HCT116 (cell line): Measurements from ENCODE around the gene FAM227A. TPM values are rescaled to one million over a fixed set of nuclear protein-coding genes. Genes with fewer than 3 reads are reported as not detected.

ENCODE experiments used
- ATAC-seq: fragments of 200-7000 bp; cut with Tn5 transposase; 2 replicates; pipeline ENCODE4 v1.9.1; 2020; ENCODE audit warnings: mild to moderate bottlenecking, moderate library complexity
- BruUV-seq: library from RNA; stranded (reverse); fragments of 400-500 nt; replicated peaks from 2 replicates; lab custom pipeline; 2021; lab: Mats Ljungman, UMichigan
- CTCF ChIA-PET: fragments of 300-600 bp; sonication (Branson Sonifier 250); formaldehyde crosslinking; loops from one replicate; lab custom pipeline; 2021; ENCODE audit warnings: antibody characterized with exemption; lab: Charles Lee
- POLR2A ChIA-PET: fragments of 300-600, 350-600 bp; sonication (Branson Sonifier 250); formaldehyde crosslinking; loops from one replicate; lab custom pipeline; 2021; ENCODE audit warnings: antibody characterized with exemption; lab: Charles Lee
- RAD21 ChIA-PET, 2 experiments: fragments of 300-600 bp; sonication (Branson Sonifier 250); formaldehyde crosslinking; loops; one replicate each; lab custom pipeline; 2023; ENCODE audit warnings: low total read pairs in 2 of 2; ENCODE audit not compliant: uncharacterized antibody in 2 of 2, unreplicated experiment in 2 of 2, low non-redundant PET in 1 of 2; lab: Charles Lee
- DNase-seq: peaks from one replicate; pipeline ENCODE4 v3.0.0-alpha.2; 2010; ENCODE audit warnings: low read depth, low spot score
- H2AFZ ChIP-seq: fragments of 200-600 bp; shearing (Covaris generic), sonication (generic); 2 replicates; pipeline ENCODE4 v1.6.1; 2017; ENCODE audit warnings: low read depth, mixed run types, mixed read lengths, antibody characterized with exemption, low read length; ENCODE audit not compliant: poor library complexity, severe bottlenecking
- H3K27ac ChIP-seq: 2 replicates; pipeline ENCODE4 v1.5.1; 2012; ENCODE audit warnings: low read depth, low read length
- H3K27me3 ChIP-seq: fragments of 200-600 bp; sonication (generic); 2 replicates; pipeline ENCODE4 v1.6.1; 2016; ENCODE audit warnings: mixed run types, low read length, mixed read lengths; ENCODE audit not compliant: insufficient read depth
- H3K36me3 ChIP-seq, 2 experiments: fragments of 200-500 bp in 1 of 2; fragments of 200-600 bp in 1 of 2; sonication (Bioruptor generic) in 1 of 2; sonication (generic) in 1 of 2; 2 replicates each; pipeline versions ENCODE4 v1.5.1 to v1.6.1; 2014 to 2016; ENCODE audit warnings: low read length in 2 of 2, inconsistent platforms in 1 of 2, mixed read lengths in 1 of 2, mixed run types in 1 of 2; ENCODE audit not compliant: insufficient read depth in 2 of 2, control insufficient read depth in 1 of 2
- H3K4me1 ChIP-seq, 2 experiments: fragments of 200-600 bp in 1 of 2; sonication (generic) in 1 of 2; 2 replicates each; pipeline versions ENCODE4 v1.5.1 to v1.6.1; 2012 to 2017; ENCODE audit warnings: low read length in 2 of 2, inconsistent platforms in 1 of 2, mild to moderate bottlenecking in 1 of 2, mixed read lengths in 1 of 2, mixed run types in 1 of 2, moderate library complexity in 1 of 2; ENCODE audit not compliant: insufficient read depth in 2 of 2, control insufficient read depth in 1 of 2
- H3K4me2 ChIP-seq: fragments of 200-600 bp; sonication (generic); 2 replicates; pipeline ENCODE4 v1.6.1; 2017; ENCODE audit warnings: mixed run types, low read length, mixed read lengths
- H3K4me3 ChIP-seq, 2 experiments: fragments of 200-600 bp in 1 of 2; sonication (generic) in 1 of 2; replicated peaks in 1 of 2; 2 replicates each; pipeline ENCODE4 v1.5.1; 2011 to 2016; ENCODE audit warnings: low read length in 2 of 2, control low read depth in 1 of 2, low read depth in 1 of 2, mild to moderate bottlenecking in 1 of 2, mixed read lengths in 1 of 2, mixed run types in 1 of 2
- H3K79me2 ChIP-seq: fragments of 200-600 bp; sonication (generic); 2 replicates; pipeline ENCODE4 v1.6.1; 2017; ENCODE audit warnings: mild to moderate bottlenecking, mixed run types, low read length, moderate library complexity, mixed read lengths; ENCODE audit not compliant: insufficient read depth
- H3K9ac ChIP-seq: fragments of 200-600 bp; sonication (generic); 2 replicates; pipeline ENCODE4 v1.6.1; 2016; ENCODE audit warnings: low read length, mixed read lengths
- H3K9me2 ChIP-seq: fragments of 200-600 bp; sonication (generic), shearing (Covaris generic); 2 replicates; pipeline ENCODE4 v1.6.1; 2017; ENCODE audit warnings: mixed run types, mild to moderate bottlenecking, moderate library complexity; ENCODE audit not compliant: insufficient read depth
- H3K9me3 ChIP-seq, 2 experiments: fragments of 200-500 bp in 1 of 2; fragments of 200-600 bp in 1 of 2; sonication (Bioruptor generic) in 1 of 2; sonication (generic) in 1 of 2; 2 replicates each; pipeline ENCODE4 v1.6.1; 2014 to 2017; ENCODE audit warnings: low read length in 2 of 2, mixed read lengths in 2 of 2, inconsistent platforms in 1 of 2, low read depth in 1 of 2, mild to moderate bottlenecking in 1 of 2, mixed run types in 1 of 2, moderate library complexity in 1 of 2; ENCODE audit not compliant: control insufficient read depth in 1 of 2, insufficient read depth in 1 of 2
- H4K20me1 ChIP-seq: fragments of 200-600 bp; sonication (generic), shearing (Covaris generic); 2 replicates; pipeline ENCODE4 v1.6.1; 2017; ENCODE audit warnings: mixed run types, mild to moderate bottlenecking, moderate library complexity; ENCODE audit not compliant: insufficient read depth
- CEBPB ChIP-seq: IDR thresholded peaks from 2 replicates; pipeline ENCODE4 v1.6.1; 2012; ENCODE audit warnings: low read depth
- EGR1 ChIP-seq: IDR thresholded peaks from 2 replicates; pipeline ENCODE4 v1.6.1; 2012; ENCODE audit warnings: low read depth
- ELF1 ChIP-seq: IDR thresholded peaks from 2 replicates; pipeline ENCODE4 v1.6.1; 2012; ENCODE audit warnings: low read depth, borderline replicate concordance
- EZH2 ChIP-seq: fragments of 200-600 bp; sonication (generic); IDR thresholded peaks from 2 replicates; pipeline ENCODE4 v1.6.1; 2017; ENCODE audit warnings: antibody characterized with exemption, mixed run types
- RAD21 ChIP-seq: IDR thresholded peaks from 2 replicates; pipeline ENCODE4 v1.6.1; 2012; ENCODE audit warnings: low read depth, mild to moderate bottlenecking
- REST ChIP-seq: IDR thresholded peaks from 2 replicates; pipeline ENCODE4 v1.6.1; 2012; ENCODE audit warnings: low read depth
- SIN3A ChIP-seq: IDR thresholded peaks from 2 replicates; pipeline ENCODE4 v1.6.1; 2012; ENCODE audit warnings: low read depth
- YY1 ChIP-seq: IDR thresholded peaks from 2 replicates; pipeline ENCODE4 v1.6.1; 2011; ENCODE audit warnings: low read length, low read depth, moderate library complexity, mild to moderate bottlenecking; ENCODE audit not compliant: insufficient replicate concordance; ENCODE audit errors: extremely low read depth
- ZBTB33 ChIP-seq: IDR thresholded peaks from 2 replicates; pipeline ENCODE4 v1.6.1; 2011; ENCODE audit warnings: mild to moderate bottlenecking, low read length, moderate library complexity; ENCODE audit not compliant: insufficient replicate concordance; ENCODE audit errors: extremely low read depth
- ZNF274 ChIP-seq: fragments of 200-500 bp; sonication (Bioruptor generic); IDR thresholded peaks from 2 replicates; pipeline ENCODE4 v1.6.1; 2014; ENCODE audit warnings: mild to moderate bottlenecking, low read depth, low read length, inconsistent platforms
- intact Hi-C: fragments of 100-400 bp; cut with micrococcal nuclease; formaldehyde crosslinking; loops from 2 replicates; pipeline ENCODE4 v1.10.0; 2022
- total RNA-seq: library from RNA; stranded (reverse); gene quantifications from one replicate; pipeline ENCODE4 v1.2.1, GENCODE V29; 2021; ENCODE audit not compliant: unreplicated experiment

FAM227A gene
- total RNA-seq, 1 experiment from 2014 or later = 3.9 TPM

GRCh38 chr22:38629108-38629507 is 27.1 kb downstream of the FAM227A start:
- H3K9me2 ChIP-seq = no peaks in the 10 kb centered on the region
- H3K27ac ChIP-seq = no peak overlapping the region
- H4K20me1 ChIP-seq = no peaks in the 10 kb centered on the region
- ChIA-PET POLR2A (no interaction called here), CTCF (no interaction called here), RAD21 (no interaction called here)
- no peaks in the 10 kb centered on the region for H3K27me3 ChIP-seq
- no peaks in the 10 kb centered on the region for H3K79me2 ChIP-seq
- ATAC-seq (no peak), DNase-seq (no peak)
- no peaks in the 10 kb centered on the region for H3K9me3 ChIP-seq
- peaks cover 0 to 4% of the 10 kb centered on the region in 2 experiments; a peak in 1 of 4 replicates for H3K36me3 ChIP-seq
- H3K4me1 ChIP-seq = no peaks in the 10 kb centered on the region
- H2AFZ ChIP-seq = no peak overlapping the region
- no peak overlapping the region for H3K4me3 ChIP-seq
- no peak overlapping the region for H3K4me2 ChIP-seq
- no TSS peak for BruUV-seq
- no peak overlapping the region for H3K9ac ChIP-seq
- intact Hi-C loops = no loop called here
- no peak for TF ChIP-seq ELF1
- TF ChIP-seq REST = no peak
- no peak for TF ChIP-seq ZBTB33
- no peak for TF ChIP-seq CEBPB
- TF ChIP-seq EGR1 = no peak
- TF ChIP-seq ZNF274 = no peak
- TF ChIP-seq SIN3A = no peak
- no peak for TF ChIP-seq YY1
- TF ChIP-seq EZH2 = no peak
- TF ChIP-seq RAD21 = no peak
